Frontal cortex (tissue), 4 donors: ENCODE results near the gene PRLHR. TPM values are rescaled to one million over a fixed set of nuclear protein-coding genes. Genes with fewer than 3 reads are reported as not detected.

Experiments
- DNase-seq, 2 donors: peaks; one replicate each; pipeline ENCODE4 v3.0.0; 2012; ENCODE audit warnings: low spot score in 2 of 2
- FAIRE-seq: peaks from 2 replicates; lab custom pipeline; 2012; peaks lifted over from hg19 to GRCh38; lab: Jason Lieb, UNC
- total RNA-seq: library from RNA; depleted of rRNA; stranded (reverse); fragments of >200 nt; gene quantifications from one replicate; pipeline ENCODE4 v1.2.3, GENCODE V29; 2014
- donor health status: control.
- donor health status: control.
- donor health status: control.

Gene PRLHR
- total RNA-seq, 1 donor from 2014 or later: 2.4 TPM

DNA sequence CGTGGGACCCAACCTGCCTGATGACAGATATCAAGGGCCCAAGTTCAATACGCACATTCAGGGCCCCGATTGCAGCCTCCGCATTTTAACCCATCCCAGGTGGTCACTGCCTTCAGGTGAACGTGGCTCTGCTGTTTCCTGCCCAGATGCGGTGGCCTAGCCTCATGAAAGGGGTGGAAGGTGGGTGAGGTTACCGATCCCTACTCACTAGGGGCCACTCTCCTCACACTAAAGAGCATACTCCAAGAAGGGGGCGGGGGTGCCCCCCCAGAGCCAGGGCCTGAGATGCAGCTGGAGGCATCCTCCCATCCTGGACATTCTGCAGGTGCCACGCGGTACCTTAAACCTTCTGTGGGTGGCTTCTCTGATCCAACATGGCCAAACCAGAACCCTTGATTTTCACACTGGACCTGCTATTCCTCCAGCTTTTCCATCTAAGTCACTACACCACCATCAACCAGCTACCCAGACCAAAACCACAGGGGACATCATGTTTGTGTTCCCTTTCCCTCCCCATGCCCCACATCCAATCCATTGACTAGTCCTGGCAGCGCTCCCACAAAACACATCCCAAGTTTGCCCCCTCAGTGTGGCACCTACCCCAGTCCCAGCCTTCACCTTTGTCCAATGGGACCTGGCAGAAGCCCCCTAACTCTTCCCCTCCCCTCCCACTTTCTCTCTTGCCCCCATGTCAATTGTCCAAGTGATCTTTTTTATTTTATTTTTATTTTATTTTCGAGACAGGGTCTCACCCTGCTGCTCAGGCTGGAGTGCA, 30.0 kb downstream of the PRLHR start:
- FAIRE-seq (no peak), DNase-seq (no peak)

DNA sequence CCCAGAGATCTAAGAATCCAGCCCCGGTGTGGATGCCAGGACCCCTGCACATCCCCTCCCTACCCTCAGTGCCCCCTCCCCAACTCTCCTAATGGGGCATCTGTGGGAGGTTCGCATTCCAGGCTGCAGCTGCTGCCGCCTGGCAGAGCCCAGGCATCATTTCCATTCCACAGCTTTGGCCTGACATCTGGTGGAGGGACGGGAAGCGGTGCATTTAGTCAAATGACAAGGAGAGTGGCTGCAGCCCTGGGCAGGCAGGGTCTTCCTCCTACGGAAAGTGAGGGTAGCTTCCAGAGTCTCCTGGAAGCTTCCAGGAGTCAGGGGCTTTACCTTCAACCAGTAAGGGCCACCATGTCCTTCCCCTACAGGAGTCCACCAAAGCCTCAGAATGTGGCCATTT, 30.8 kb downstream of the PRLHR start:
- DNase-seq (peak in 1 of 2 donors; percentile 15), FAIRE-seq (no peak)

DNA sequence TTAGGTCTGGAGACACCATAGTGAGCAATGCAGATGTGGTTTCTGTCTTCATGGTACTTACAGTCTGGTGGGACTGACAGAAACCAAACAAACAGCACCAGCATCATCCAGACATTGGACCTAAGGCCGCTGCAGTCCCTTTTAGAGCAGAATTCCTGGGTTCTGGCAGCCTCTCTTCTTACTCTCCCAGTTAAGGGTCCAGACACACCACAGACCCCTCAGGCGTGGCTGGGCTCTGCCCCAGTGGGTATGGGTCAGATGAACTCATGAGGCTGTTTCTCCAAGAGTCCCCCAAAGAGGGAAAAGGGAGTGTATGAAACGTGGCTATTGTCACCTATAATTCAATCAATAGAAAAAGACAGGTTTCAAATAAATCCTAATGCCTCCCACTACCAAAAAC, 31.3 kb downstream of the PRLHR start:
- no peak for DNase-seq
- no peak for FAIRE-seq

DNA sequence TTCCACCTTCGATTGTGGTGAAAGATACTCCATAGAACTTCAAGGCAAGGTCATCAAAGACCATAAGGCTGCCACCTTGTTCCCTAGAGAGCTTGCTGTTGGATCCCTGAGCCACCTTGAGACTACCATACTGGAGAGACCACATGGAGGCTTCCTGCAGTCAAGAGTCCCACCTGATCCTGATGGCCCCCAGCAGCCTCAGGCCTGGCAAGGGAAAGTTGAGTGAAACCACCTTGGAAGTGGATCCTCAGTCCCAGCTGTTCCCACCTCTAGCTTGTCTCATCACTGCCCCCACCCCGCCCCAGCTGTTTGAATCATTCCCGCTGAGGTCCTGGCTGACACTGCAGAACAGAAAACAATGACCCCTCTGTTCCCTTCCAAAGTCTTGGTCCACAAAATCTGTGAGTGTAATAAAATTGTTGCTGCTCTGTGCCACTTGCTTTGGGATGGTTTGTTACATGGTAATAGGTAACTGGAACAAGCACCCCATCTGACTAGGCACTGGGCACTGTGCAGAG, 32.0 kb downstream of the PRLHR start:
- FAIRE-seq (no peak), DNase-seq (no peak)

GRCh38 chr10:118562851-118563250, 32.6 kb downstream of the PRLHR start:
- FAIRE-seq: no peak
- DNase-seq: no peak

GRCh38 chr10:118557946-118558345, 37.5 kb downstream of the PRLHR start:
- no peak for FAIRE-seq
- no peak for DNase-seq

GRCh38 chr10:118551535-118552100, 43.8 kb downstream of the PRLHR start:
- no peak for FAIRE-seq
- DNase-seq: no peak

- FAIRE-seq (no peak), DNase-seq (no peak)
These were observed 48.2 kb downstream of the PRLHR start for GRCh38 chr10:118547282-118547681.

DNA sequence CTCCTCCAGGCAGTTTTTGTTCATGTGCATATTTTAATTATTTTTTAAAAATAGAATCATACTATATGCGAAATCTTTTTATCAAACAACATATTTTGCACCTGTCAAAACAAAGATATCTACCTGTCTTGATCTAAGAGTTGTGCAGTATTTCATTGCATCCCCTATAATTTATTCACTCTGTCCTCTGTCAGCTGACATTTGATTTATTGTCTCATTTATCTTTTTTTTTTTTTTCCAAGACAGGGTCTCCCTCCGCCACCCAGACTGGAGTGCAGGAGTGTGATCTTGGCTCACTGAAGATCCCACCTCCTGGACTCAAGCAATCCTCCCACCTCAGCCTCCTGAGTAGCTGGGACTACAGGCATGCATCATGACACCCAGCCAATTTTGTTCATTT, 49.0 kb downstream of the PRLHR start:
- FAIRE-seq (no peak), DNase-seq (no peak)

DNA sequence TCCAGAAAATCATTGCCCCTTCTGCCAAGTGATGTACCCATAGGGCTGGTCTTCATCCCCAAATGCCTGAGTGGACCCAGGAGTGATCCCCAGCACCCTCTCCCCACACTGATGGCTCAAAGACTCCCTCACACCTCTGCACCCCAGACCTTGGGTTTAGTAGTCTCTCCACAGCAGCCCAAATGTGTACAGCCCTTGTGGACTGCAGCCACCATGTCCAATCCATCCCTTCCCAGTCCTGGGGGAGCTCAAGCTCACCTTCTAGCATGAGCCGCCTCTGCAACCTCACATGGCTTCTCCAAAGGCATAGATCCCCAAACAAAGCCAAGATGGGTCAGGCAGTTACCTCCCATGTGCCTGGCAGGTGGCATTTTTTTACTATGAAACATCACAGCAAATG, 50.1 kb downstream of the PRLHR start:
- FAIRE-seq (no peak), DNase-seq (no peak)

DNA sequence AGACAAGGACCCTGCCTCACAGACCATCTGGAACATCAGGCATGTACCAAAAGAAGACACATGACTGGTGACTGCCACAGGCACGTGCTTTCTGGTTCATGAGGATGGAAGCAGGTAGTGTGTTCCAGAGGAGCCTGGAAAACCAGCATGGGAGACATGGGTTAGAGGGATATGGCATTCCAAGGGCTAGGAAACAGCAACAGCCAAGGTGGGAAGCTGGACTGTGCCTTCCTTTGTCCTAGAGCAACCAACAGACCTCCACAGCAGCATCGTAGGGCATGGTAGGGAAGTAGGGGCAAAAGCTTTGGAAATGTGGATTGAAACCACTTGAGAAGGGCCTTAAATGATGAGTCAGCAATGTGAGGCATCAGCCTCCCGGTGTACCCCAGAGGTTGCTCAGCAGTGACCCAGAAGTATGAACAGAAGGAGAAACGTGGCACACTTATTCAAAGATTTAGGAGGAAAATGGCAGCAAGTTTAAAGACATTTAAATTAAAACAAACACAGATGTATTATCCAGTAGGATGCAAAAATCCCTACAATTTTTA, 51.0 kb downstream of the PRLHR start:
- no peak for DNase-seq
- FAIRE-seq: no peak

DNA sequence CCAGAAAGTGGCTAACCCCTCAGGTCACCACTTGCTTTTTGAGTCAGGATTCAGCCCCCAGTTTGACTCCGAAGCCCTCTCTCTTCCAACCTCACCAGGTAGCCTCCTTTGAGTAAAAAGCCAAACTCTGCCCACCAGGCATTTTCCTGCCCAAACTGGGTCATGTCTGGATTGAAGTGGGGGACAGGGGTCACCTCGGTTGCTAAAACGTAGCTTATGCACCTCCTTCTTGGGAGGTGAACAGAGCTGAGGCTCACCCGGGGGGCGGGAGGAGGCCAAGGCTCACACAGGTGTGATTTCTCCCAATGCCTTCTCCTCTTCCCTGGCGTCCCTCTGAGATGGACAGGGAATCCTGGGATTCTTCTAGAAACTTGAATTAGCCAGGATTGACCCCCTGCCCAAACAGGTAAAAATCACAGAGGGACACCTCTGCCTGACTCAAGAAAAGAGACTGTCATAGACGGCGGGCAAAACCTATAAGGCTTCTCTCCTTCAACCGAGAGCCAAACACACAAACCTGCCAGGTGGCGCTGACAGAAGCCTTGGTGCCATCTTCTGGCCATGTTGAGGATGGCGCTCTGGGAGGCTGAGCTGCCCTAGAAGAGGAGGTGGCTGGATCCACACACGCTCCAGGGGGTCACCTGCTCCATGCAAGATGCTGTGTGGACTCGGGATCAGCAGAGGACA, 51.6 kb downstream of the PRLHR start:
- FAIRE-seq (no peak), DNase-seq (peak in 1 of 2 donors; percentile 32)

DNA sequence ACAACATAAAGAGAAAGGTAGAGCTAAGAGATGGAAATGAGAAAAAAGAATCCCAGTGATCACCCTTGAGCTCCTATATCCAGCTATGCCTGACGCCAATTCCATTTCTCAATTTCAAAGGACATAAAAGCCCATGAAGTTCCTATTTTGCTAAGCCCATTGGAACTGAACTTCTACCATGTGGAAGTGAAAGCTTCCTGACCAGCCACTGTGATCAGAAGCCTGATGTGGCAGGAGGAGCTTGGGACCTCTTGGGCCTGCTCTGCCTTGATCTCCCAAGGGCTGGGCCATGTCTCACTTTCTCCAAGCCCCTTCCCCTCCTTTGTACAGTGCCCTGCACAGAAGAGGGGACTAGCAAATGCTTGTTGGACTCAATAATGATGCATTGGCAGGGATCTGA, 52.7 kb downstream of the PRLHR start:
- no peak for DNase-seq
- no peak for FAIRE-seq

DNA sequence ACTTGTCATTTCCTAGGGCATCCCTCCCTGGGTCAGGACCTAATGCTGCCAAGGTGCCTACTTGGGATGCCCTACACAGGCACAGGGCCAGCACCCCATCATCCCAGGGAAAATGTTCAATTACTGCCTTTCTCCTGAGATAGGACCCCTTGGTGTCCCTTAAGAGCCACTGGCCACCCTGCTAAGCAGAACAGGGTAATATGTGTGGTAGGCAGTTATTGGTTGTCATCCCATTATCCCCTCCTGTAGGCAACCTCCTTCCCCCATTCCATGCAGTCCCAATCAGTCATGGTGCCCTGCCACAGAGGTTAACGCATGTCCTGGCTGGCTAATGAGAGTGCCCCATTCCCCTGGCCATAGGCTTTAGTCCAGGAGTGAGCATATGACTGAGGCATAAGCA, 53.2 kb downstream of the PRLHR start:
- FAIRE-seq: no peak

DNA sequence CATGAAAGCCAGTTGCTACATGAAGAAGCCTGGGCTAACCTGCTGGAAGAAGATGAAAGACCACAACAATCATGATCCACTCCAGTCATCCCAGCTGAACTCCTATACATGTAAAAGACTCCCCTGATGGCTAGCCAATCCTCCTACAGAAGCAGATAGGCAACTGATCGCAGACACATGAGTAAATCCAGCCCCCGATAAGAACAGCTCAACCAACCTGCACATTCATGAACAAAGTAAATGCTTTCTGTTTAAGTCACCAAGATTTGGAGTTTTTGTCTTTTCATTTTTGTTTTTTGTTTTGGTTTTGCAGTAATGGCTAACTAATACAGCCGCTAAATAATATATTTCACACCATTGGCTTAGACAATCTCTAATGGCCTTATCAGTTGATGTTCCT, 53.7 kb downstream of the PRLHR start:
- DNase-seq (no peak), FAIRE-seq (no peak)

More for the DNA sequence above, 53.2 kb downstream of the PRLHR start:
- DNase-seq: no peak

Other genes starting within 250 kb of the PRLHR start
- 31.4 TPM for gene CACUL1, start 159.3 kb upstream of the PRLHR start, total RNA-seq